ENCODE measurements around the gene INPP5A. TPM values are rescaled to one million over a fixed set of nuclear protein-coding genes. Genes with fewer than 3 reads are reported as not detected.

Gene INPP5A
- total and polyA plus RNA-seq, 4 donors: 34.7 to 43.5 (median 41.2) TPM

DNA sequence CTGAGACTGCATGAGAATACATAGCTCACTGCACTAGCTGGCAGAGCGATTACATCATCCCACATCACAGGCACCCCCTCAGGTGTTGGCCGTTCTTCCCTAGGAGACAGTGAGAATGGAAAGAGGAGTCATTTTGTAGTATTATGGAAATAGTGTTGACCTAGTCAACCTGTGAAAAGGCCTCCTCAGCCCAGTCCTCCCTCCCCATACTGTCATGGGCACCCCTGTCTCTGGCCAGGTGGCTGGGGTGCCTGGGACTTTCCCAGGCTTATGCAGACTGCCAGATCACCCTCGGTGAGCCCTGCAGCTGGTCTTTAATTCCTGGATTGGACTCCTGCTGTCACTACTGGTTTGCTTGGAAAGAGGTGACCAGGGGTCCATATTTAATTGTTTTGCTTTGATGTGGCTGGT lies 4.0 kb downstream of the INPP5A start:
- DNase-seq (ENCODE audit: low read depth in 4 of 6, low spot score in 6 of 6): no peak
- peaks cover 60% of the 10 kb centered on the region for H3K4me1 ChIP-seq (ENCODE audit: control insufficient read depth, insufficient read depth, low read length)

DNA sequence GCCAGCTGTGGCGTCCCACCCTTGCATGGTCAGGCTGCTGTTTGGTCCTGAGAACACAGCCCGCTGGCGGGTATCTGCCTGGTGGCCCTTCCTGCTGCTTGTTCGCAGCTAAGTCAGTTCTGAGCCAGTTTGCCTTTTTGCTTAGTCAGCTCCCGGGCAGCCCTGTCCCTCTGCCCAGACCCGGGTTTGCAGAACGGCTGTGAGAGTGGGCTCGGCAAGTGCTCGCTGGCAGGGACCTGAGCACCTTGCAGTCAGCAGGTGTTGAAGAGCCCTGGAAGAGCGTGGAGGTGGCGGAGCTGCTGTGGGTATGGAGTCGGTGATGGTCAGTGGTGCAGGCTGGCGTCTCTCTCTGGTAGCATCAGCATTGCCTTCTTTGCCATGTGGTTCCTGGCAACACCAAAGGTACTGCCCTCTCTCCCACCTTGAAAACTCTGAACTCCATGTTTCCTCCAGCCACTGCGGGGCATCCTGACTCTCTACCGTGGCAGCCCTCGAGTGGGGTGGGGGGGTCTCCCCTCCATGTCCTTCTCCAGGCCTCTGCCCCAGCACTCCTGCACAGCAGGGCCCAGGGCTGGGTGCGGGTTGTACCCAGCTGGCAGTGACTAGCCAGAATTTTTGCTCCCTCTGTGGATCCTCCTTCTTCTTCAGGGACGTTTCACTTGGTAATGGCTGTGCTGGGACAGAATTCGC lies 4.6 kb downstream of the INPP5A start:
- H3K27me3 ChIP-seq (ENCODE audit: control insufficient read depth, insufficient read depth, low read length): no peaks in the 10 kb centered on the region
- no peak overlapping the region for H3K27ac ChIP-seq (ENCODE audit: low read depth, low read length)
- WGBS (ENCODE audit: insufficient coverage): 83% methylated on average over 18 of the region's 19 CpGs
- H3K4me1 ChIP-seq (ENCODE audit: control insufficient read depth, insufficient read depth, low read length): peaks cover 62% of the 10 kb centered on the region
- peaks cover 21% of the 10 kb centered on the region for H3K36me3 ChIP-seq (ENCODE audit: control insufficient read depth, insufficient read depth, low read length)
- H3K9me3 ChIP-seq (ENCODE audit: control insufficient read depth, insufficient read depth, low read length): no peaks in the 10 kb centered on the region
- no peak overlapping the region for H3K4me3 ChIP-seq (ENCODE audit: low read depth, low read length)
- DNase-seq (ENCODE audit: low read depth in 4 of 6, low spot score in 6 of 6): no peak

More for the DNA sequence above, 4.0 kb downstream of the INPP5A start:
- Histone ChIP-seq H3K27me3 (ENCODE audit: control insufficient read depth, insufficient read depth, low read length) (no peaks in the 10 kb centered on the region), H3K27ac (ENCODE audit: low read depth, low read length) (no peak overlapping the region), H3K4me3 (ENCODE audit: low read depth, low read length) (no peak overlapping the region), H3K9me3 (ENCODE audit: control insufficient read depth, insufficient read depth, low read length) (no peaks in the 10 kb centered on the region), H3K36me3 (ENCODE audit: control insufficient read depth, insufficient read depth, low read length) (peaks cover 18% of the 10 kb centered on the region)
- no CpG with 5 or more reads among the region's 3 CpGs for WGBS (ENCODE audit: insufficient coverage)

DNA sequence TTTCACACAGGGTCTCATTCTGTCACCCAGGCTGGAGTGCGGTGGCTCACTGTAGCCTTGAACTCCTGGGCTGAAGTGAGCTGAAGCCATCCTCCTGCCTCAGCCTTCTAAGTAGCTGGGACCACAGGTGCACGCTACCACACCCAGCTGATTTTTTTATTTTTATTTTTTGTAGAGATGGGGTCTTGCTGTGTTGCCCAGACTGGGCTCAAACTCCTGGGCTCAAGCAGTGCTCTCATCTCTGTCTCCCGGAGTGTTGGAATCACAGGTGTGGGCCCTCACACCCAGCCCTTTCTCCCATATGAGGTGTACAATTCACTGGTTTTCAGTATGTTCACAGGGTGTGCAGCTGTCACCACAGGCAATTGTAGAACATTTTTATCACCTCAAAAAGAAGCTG lies 5.2 kb downstream of the INPP5A start:
- H3K4me1 ChIP-seq (ENCODE audit: control insufficient read depth, insufficient read depth, low read length): peaks cover 66% of the 10 kb centered on the region
- no peak overlapping the region for H3K27ac ChIP-seq (ENCODE audit: low read depth, low read length)
- no peak for DNase-seq (ENCODE audit: low read depth in 4 of 6, low spot score in 6 of 6)
- no peaks in the 10 kb centered on the region for H3K9me3 ChIP-seq (ENCODE audit: control insufficient read depth, insufficient read depth, low read length)
- WGBS (ENCODE audit: insufficient coverage): 100% methylated on average over 2 of the region's 3 CpGs
- H3K36me3 ChIP-seq (ENCODE audit: control insufficient read depth, insufficient read depth, low read length): peaks cover 23% of the 10 kb centered on the region
- no peak overlapping the region for H3K4me3 ChIP-seq (ENCODE audit: low read depth, low read length)
- H3K27me3 ChIP-seq (ENCODE audit: control insufficient read depth, insufficient read depth, low read length): no peaks in the 10 kb centered on the region

DNA sequence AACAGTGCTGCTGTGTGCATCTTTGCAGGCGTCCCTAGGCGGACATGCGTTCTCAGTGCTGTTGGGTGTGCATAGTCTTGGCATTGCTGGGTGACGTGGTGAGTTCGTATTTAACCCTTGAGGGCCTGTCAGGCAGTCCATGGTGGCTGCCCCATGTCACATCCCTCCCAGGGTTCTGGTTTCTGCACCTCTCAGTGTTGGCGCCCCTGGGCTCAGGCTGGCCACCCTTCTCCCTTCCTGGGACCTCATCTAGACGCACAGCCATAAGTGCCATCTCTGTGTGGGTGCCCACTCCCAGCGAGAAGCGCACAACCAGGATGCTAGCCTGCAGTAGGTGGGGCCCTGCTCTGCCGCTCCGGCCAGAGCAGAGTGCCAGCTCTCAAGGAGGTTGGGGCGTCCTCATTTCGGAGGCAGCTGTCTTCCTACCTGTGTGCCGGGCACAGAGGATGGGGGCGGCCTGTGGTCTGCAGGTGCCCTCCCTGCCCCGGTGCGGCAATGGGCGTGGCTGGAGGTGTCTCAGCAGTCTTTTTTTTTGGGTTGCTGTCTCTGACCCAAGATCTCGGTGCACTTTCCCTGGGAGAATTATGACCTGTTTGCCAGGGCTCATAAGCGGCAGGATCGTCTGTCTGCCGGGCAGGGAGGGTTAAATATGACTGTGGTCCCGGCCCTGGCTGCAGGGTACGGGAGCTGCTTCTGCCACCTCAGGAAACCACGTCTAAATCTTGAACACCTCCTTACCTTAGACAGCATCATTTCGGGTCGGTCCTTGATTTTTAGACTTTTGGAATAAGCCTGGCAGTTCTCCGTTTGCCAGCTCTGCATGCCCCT lies 6.5 kb downstream of the INPP5A start:
- Histone ChIP-seq H3K27ac (ENCODE audit: low read depth, low read length) (no peak overlapping the region), H3K4me3 (ENCODE audit: low read depth, low read length) (no peak overlapping the region), H3K27me3 (ENCODE audit: control insufficient read depth, insufficient read depth, low read length) (no peaks in the 10 kb centered on the region), H3K36me3 (ENCODE audit: control insufficient read depth, insufficient read depth, low read length) (peaks cover 23% of the 10 kb centered on the region), H3K9me3 (ENCODE audit: control insufficient read depth, insufficient read depth, low read length) (no peaks in the 10 kb centered on the region), H3K4me1 (ENCODE audit: control insufficient read depth, insufficient read depth, low read length) (peaks cover 54% of the 10 kb centered on the region)
- no peak for DNase-seq (ENCODE audit: low read depth in 4 of 6, low spot score in 6 of 6)
- WGBS (ENCODE audit: insufficient coverage): 83% methylated on average over 27 of the region's 28 CpGs

DNA sequence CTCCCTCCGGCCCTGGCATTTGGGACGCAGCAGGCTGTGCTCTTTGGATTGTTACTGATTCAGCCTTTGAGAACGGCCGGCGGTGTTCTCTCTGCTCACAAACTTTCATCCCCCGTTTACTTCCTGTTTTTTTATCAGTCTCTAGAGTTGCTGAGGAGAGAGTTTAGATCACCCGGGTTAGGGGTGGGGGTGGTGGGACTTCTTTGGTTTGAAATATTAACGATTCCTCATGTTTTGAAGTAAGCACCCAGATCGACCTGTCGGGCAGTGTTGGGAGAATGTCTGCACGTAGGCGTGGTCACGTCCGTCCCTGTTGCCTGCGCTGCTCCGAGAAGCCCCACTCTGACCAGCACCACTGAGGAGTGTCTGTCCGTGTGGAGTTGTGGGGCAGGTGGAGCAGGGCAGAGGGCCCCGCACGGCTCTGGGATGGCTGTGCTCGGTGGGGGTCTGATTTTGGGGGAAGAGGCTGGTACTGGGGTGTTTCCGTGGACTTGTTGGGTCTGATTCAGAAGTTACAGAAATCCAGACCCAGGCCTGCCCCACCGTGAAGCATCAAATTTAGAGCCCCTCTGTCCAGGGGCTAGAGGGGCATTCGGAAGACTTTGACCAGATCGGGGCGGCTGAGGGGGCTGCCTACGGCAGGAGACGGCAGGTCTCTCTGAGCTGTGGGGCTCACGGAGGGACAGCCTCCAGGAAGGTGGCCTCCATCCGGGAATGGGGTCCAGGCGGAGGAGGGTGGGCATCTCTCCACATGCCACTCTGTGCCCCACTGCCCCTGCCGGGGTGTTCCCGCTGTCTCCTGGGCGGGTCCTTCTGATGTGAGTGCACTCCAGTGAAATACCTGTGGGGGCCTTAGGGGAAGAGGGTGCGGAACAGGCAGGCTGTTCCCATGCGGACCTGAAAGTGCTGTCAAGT lies 7.4 kb downstream of the INPP5A start:
- Histone ChIP-seq H3K4me1 (ENCODE audit: control insufficient read depth, insufficient read depth, low read length) (peaks cover 48% of the 10 kb centered on the region), H3K9me3 (ENCODE audit: control insufficient read depth, insufficient read depth, low read length) (no peaks in the 10 kb centered on the region), H3K4me3 (ENCODE audit: low read depth, low read length) (no peak overlapping the region), H3K27ac (ENCODE audit: low read depth, low read length) (no peak overlapping the region), H3K36me3 (ENCODE audit: control insufficient read depth, insufficient read depth, low read length) (peaks cover 23% of the 10 kb centered on the region), H3K27me3 (ENCODE audit: control insufficient read depth, insufficient read depth, low read length) (no peaks in the 10 kb centered on the region)
- DNase-seq (ENCODE audit: low read depth in 4 of 6, low spot score in 6 of 6): no peak
- WGBS (ENCODE audit: insufficient coverage): 88% methylated on average over 29 of the region's 35 CpGs

DNA sequence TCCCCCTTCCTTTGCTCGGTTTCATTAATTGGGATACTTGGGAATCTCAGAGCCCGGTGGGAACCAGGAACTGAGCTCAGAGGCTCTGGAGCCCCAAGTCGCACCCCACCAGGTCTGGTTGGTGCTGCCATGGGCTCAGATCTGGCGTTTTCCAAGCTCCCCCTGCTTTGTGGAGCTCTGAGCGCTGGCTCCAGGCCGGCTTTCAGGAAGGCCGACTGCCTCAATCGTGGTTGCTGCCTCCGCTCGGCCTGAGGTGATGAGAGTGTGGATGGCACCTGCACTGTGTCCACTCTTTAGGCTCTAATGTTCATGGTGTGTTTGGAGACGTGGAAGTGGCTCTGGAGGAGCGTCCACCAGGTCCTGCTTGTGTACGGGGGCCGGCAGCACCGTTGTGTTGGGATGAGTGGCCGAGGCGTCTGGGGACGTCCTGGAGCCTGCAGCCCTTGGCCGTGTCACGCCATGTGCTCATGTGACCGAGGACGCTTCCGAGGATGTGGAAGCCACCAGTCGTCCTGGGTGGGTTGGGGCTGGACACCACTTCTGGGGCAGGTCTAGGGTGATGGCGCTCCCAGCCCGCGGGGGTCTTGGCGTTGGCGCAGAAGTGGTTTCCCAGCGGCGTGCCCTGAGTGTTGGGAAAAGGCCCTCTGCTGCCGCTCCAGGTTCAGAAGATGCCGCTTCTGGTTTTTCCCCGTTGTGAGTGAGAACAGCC lies 8.2 kb downstream of the INPP5A start:
- 98% methylated on average over 34 of the region's 34 CpGs for WGBS (ENCODE audit: insufficient coverage)
- Histone ChIP-seq H3K27ac (ENCODE audit: low read depth, low read length) (no peak overlapping the region), H3K36me3 (ENCODE audit: control insufficient read depth, insufficient read depth, low read length) (peaks cover 23% of the 10 kb centered on the region), H3K27me3 (ENCODE audit: control insufficient read depth, insufficient read depth, low read length) (no peaks in the 10 kb centered on the region), H3K9me3 (ENCODE audit: control insufficient read depth, insufficient read depth, low read length) (no peaks in the 10 kb centered on the region), H3K4me1 (ENCODE audit: control insufficient read depth, insufficient read depth, low read length) (peaks cover 42% of the 10 kb centered on the region), H3K4me3 (ENCODE audit: low read depth, low read length) (no peak overlapping the region)
- DNase-seq (ENCODE audit: low read depth in 4 of 6, low spot score in 6 of 6): no peak

DNA sequence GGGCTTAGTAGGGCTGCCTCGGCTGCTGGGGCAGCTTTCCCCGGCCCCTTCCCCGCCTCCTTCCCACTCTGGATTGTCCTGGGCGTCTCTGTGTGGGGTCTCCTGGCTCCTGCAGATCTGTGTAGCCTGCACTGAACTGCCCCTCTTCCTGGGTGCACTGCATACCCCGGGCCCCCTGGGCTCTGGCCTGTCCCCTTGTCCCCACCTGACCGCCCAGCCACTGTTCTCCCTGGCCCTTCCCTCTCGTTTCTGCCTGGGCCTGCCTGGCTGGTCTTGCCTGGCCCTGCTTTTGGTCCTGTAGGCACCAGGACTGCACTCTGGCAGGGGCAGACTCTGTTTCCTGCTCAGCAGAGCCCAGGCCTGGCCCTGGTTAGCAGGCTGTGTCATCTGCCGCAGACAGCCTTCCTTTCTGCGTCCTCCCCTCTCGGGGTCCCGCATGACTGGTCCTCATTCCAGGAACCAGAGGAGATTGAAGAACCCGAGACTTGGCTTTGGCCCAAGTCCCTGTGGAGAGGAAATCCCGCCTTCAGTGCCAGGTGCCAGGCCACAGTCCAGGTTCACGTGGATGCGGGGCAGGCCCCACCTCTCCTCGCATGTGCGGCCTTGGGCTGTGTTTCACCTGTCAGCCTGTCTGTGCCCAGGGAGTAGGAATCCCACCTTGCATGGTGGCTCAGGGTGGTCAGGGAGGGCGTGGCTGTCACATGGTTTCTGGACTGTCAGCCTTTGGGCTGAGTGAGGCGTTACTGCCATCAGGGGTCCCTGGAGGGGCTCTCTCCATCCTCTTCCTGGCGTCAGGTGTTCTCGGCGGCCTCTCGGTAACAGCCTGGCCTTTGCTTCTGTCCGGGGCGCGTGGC lies 9.2 kb downstream of the INPP5A start:
- Histone ChIP-seq H3K9me3 (ENCODE audit: control insufficient read depth, insufficient read depth, low read length) (no peaks in the 10 kb centered on the region), H3K4me3 (ENCODE audit: low read depth, low read length) (no peak overlapping the region), H3K27me3 (ENCODE audit: control insufficient read depth, insufficient read depth, low read length) (no peaks in the 10 kb centered on the region), H3K4me1 (ENCODE audit: control insufficient read depth, insufficient read depth, low read length) (peaks cover 33% of the 10 kb centered on the region), H3K27ac (ENCODE audit: low read depth, low read length) (no peak overlapping the region), H3K36me3 (ENCODE audit: control insufficient read depth, insufficient read depth, low read length) (peaks cover 19% of the 10 kb centered on the region)
- WGBS (ENCODE audit: insufficient coverage): 86% methylated on average over 26 of the region's 26 CpGs
- DNase-seq (ENCODE audit: low read depth in 4 of 6, low spot score in 6 of 6): no peak

DNA sequence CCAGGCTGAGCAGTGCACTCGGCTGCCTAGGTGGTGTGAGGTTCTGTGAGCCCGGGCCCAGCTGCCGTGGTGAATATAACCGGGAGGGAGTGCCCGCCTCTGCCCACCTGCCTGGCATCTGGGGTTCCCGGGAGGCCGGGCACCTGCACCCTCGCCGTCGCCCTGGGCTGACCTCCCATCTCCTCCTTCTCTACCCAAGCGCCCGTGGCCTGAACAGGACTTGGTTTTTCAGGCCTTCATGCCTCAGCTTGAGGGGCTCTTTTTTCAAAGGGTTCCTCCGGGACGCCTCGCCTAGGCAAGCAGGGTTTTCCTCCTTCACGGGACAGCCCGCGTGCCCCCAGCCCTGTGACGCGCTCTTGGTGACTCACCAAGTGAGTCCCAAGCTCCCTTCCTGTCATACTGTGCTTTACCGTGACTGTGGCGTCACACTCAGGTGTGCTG lies 9.9 kb downstream of the INPP5A start:
- H3K27ac ChIP-seq (ENCODE audit: low read depth, low read length): no peak overlapping the region
- no peaks in the 10 kb centered on the region for H3K9me3 ChIP-seq (ENCODE audit: control insufficient read depth, insufficient read depth, low read length)
- H3K27me3 ChIP-seq (ENCODE audit: control insufficient read depth, insufficient read depth, low read length): no peaks in the 10 kb centered on the region
- no peak overlapping the region for H3K4me3 ChIP-seq (ENCODE audit: low read depth, low read length)
- WGBS (ENCODE audit: insufficient coverage): 96% methylated on average over 20 of the region's 22 CpGs
- DNase-seq (ENCODE audit: low read depth in 4 of 6, low spot score in 6 of 6): no peak
- peaks cover 14% of the 10 kb centered on the region for H3K36me3 ChIP-seq (ENCODE audit: control insufficient read depth, insufficient read depth, low read length)
- H3K4me1 ChIP-seq (ENCODE audit: control insufficient read depth, insufficient read depth, low read length): peaks cover 28% of the 10 kb centered on the region
